Kidney capillary endothelial cell (primary cell): ENCODE data around the gene NKIRAS2.
"Not testable (repeated sequence)": the region's sequence is repeated elsewhere in the genome, so short reads cannot be mapped to it uniquely, and the experiment has no call there.

Experiments used
- DNase-seq: peaks from one replicate; pipeline ENCODE4 v3.0.0-alpha.2; 2018; ENCODE audit warnings: low spot score

The NKIRAS2 gene

DNA sequence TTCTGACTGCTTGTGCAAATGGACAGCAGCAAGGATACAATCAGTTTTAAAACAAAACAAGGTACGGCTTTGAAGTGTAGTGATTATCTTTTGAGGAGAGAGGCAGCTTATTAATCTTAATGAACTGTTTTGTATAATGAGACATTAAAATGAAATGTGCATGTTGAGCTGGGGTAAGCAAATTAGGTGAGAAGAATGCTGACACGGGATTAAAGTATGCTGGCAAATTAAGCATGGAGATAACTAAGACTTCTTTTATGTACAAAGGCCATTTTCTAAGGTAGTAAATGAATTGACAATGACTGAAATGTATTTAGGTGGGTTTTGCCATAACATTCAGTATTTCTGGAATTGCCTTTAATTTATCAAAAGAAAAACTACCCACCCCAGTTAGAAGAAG lies 21.4 kb upstream of the NKIRAS2 start:
- DNase-seq = no peak

DNA sequence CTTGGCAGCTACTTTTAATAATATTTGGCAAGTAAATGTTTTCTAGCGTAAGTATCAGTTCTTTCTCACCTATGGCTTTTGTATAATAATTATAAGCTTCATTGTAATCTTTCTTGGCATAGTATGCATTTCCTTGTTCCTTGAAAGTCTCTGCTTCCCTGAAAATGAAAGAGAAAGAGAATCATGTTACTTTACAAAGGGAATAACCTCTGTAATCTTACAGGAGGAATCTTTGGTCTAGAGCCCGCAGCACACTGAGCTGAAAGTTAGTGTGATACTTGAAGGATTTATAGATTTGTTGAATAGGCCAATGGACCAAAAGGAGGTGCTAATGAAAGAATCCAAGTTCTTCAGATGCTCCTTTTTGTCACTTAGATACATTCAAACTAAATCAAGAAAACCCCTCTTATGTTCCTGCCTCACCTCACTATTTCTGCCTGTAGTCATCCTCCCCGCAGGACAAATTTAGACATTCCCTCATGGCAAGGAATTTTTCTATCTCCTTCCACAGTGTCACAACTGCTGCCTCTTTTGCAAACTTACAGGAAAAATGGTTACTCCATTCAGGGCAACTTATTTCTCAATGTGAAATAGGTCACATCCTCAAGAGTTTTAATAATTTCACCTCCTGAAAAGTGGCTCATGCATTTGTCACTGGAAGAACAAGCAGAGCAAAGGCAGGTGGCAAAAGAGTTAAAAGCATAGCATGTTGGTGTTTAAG lies 19.3 kb upstream of the NKIRAS2 start:
- DNase-seq = no peak

DNA sequence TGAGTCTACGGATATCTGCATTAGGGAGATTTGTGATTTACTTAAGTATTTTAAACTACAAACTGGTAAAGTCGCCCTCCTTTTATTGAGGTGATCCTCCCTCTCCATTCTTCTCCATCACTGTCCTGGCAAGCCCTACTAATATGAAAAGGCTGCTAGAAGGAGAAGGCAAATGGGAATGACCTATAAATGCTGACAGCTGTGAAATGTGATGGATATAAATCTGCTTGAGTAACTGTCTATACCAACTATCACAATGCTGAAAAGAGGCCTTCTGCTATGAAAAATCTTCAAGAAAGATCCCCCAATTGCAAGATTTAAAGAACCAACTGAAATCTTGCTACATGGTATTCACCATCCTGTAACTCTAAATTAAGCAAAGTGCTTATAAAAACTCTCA lies 18.2 kb upstream of the NKIRAS2 start:
- no peak for DNase-seq

DNA sequence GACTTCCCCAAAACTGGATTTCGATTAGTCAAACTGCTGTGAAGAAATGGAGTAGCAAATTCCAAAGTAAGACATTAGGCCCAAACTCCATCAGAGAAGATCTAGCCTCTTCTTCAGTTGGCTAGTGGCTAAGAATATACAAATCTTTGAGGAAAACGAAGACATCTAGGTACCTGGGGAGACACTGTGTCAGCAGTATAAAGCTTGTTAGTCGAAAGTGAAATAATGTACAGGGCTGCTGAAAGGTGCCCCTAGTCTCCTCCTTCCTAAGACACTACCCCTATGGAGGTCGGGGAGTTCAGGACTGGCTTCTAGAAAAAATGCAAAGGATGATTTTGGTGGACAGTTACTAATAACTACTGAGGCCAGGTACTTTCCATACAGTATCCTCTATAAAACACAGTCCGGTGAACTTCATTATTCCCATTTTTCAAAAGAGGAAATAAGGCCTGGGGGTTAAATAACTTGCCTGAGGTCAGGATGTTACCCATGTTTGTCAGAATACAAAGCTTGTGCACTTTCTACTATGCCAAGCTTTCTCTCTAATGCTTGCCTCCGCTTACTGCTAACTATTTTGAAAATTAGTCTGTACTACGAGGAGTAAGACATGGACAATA lies 17.6 kb upstream of the NKIRAS2 start:
- DNase-seq = no peak

DNA sequence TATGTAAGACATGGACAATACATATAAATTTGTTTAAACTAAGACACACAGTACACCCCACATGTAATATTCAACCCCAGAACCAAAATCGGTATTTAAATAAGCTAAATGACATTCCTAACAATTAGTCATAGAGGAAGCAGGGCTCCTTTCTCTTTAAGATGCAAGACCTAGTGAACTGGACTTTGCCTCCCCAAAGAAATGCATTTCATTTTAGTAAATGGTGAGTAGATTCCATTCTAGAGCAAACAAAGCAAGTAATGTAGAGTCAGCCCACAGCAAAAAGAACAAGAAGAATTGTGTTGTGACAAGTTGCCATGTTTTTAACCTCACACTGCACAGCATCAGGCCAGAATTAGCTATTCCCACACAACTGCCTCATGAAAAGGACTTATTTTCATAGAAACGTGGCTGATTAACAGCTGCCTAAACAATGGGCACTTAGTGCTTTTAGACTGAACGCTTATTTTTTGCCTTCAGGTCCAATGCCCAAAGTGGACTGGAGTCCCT lies 17.0 kb upstream of the NKIRAS2 start:
- peak; percentile 17 for DNase-seq

DNA sequence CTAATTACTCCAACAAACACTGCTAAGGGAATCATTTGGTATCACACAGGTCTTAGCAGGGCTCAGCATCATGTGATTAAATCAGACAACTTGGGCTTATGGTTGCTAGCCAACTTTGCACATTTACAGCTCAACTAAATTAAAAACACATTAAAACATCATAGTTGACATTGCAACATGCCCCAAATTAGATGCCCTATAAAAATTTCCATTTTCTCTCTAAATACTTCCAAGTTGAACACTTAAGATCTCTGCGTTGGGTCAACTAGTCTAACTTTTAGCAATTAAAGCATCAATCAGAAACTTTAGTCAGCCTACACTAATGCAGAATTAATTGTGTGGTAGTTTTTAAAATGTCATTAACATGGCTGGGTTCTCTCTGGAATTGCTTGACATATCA lies 14.7 kb upstream of the NKIRAS2 start:
- no peak for DNase-seq

DNA sequence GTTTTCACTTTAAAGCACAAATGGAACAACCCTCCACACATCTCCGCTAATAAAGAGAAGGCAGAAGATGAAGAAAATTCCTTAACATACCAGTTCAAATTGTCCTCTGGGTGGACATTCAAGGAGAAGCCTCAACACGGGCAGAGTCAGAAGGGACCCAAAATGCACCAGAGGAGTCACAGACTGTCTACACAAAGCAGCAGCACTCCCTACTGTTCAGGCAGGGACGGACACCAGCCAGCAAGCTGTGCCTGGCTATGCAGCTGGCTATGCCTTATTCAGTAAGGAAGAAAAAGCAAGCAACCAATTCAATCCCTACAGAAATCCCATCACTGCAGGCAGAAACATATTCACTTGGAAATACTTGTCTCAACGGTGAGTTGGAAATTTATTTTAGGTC lies 10.7 kb upstream of the NKIRAS2 start:
- DNase-seq = no peak

DNA sequence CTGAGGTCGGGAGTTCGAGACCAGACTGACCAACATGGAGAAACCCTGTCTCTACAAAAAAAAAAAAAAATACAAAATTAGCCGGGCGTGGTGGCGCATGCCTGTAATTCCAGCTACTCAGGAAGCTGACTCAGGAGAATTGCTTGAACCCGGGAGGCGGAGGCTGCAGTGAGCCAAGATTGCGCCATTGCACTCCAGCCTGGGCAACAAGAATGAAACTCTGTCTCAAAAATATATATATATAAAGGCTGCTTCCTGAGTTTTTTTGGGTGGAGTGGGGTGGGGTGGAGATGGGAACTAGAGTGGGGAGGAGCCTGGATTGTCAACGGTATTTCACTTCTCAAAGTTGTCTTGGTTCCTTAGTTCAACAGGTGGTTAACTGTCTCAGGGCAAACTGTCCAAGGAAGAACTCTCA lies 9.6 kb upstream of the NKIRAS2 start:
- not testable (repeated sequence) for DNase-seq

DNA sequence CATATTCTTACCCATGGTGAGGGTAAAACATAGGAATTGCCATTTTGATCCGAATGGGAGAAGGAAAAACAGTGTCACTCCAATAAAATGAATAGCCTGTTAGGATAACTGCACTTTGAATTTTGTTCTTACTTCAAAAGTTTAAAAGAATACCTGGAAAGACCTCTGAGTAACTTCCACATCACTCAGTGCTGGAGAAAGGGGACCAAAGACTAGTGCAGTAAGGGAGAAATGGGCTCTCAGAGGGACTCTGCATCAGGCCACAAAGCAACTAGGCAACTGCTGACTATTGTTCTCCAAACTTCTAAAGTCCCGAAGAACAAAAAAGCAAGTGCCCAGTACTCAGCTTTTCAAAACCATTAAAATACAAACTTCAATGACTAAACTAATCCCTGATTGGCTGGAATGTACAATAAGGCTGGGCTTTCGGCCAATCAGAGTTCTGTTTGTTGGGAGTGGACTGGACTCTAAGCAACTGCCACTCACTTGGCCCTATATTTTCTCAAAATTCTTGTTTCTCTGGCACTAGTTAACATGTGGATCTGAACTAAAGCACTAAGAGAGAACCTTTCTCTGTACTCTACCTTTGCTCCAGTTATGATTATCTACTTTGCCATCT lies 8.9 kb upstream of the NKIRAS2 start:
- DNase-seq = peak; percentile 29

DNA sequence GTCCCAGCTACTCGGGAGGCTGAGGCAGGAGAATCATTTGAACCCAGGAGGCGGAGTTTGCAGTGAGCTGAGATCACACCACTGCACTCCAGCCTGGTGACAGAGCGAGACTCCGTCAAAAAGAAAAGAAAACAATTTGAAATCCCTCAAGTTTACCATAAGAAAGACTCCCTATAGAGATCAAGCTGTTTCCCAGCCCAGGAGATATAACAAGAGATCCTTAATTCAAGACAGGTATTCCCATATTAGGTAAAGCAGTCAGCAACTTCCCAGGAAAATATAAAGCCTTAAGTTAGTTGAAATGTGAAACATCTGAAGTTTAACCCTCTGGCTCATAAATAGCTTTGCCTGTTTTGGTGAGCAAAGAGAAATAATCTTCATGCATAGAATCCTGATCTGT lies 7.5 kb upstream of the NKIRAS2 start:
- DNase-seq = not testable (repeated sequence)

DNA sequence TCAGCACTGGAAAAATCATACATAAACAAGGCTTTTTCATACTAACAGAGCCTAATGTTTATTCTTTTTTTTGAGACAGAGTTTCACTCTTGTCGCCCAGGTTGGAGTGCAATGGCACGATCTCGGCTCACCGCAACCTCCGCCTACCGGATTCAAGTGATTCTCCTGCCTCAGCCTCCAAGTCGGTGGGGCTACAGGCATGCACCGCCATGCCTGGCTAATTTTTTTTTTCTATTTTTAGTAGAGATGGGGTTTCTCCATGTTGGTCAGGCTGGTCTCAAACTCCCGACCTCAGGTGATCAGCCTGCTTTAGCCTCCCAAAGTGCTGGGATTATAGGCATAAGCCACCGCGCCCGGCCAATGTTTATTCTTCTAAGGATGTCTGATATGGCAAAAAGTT lies 6.2 kb upstream of the NKIRAS2 start:
- not testable (repeated sequence) for DNase-seq

DNA sequence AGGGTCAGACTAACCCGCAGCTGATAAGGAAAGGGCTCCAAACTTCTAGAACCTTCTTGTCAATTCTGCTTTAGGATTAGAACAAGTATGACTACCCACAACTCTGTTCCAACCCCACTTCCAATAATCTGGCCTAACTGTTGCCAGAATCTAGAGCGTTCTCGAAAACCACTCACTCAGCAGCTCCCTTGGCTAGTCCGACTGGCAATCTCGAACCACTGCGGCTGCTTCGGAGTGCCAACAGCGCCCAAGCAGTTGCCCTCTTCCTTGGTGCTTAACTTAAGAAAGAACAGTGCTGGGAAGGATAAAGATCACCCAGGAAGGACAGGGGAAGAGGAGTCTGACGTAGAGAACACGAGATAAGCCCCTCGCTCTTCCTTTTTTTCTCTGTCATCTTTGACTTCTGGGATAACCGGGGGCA lies 3.5 kb upstream of the NKIRAS2 start:
- no peak for DNase-seq

DNA sequence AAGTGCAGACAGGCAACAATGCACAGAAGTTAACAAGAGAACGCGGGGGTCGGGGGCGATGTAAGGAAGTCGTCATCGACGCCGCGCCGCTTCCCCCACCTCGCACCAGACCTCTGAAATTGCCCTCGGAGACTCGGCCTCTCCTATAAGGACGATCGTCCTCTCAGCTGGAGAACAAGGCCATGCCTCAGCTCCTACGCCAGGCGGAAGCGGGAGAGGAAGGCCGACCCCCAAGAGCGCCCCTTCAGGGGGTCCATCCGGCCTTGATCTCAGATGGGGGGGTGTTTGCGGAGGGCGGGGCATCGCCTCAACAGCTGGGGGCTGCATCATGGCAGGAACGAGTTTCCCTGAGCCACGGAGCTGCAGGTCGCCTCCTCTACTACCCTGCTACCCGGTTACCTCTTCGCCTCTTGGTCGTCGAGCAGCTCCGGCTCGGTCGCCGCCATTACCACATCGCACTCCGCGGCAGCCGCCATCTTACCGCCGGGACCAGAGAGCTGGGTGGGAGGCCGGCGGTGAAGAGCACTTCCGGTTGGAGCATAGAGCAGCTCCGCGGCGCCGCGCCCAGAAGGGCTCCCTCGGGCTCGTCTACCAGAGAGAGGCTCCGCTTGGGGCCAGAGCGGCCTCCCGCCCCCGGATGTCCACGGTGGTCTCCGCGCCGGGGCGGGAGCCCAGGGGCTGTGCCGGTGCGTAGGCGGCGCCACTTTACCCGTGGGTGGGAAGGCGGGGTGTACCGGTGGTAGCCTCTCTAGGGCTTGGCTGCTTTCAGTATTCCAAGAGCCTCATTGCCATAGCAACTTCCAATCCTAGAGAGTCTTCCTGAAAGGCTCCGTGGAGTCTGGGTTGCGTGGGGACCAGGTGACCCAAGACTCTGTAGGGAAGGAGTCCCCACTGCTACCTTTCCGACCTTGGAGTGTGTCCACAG lies 2.7 kb upstream of the NKIRAS2 start, which contains the start of gene DNAJC7:
Gene DNAJC7 (minus strand): TSS at position 499 of the 925 bp plus-strand sequence. CDS start 23 bp downstream, at position 476.
- DNase-seq = peak; percentile 84

DNA sequence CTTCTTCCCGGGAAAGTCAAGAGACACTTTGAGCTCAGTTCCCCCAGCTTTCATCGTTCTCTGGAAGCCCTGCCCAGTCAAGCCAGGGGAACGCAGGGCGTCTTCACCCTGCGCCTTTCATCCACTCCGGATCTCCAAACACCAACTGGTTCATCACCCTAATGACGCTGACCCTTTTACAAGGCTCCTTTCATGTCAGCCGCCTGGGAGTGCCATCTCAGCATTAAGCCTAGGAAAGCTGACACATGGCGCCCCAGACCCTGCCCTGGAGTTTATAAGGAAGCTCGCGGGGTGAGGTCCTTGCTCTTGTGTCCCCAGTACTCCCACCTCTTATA lies 2.1 kb upstream of the NKIRAS2 start:
- peak; percentile 61 for DNase-seq

DNA sequence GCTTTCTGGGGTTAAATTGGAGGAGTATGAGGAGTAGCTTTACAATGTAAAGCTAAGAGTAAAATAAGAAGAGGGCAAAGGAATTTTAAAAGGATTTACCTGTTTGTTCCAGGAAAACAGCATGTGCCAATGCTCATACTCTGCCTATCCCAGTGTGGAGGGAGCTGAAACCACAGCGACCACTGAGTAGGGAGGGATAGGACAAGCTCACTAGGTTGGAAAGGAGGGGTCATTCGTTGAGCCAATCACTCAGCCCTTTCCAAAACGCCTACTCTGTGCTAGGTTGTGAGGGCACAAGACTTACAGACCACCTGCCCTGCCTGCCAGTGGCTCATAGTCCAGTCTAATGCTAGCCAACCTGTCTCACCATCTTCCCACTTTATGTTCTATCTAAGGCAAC lies 1.6 kb upstream of the NKIRAS2 start:
- DNase-seq = no peak

DNA sequence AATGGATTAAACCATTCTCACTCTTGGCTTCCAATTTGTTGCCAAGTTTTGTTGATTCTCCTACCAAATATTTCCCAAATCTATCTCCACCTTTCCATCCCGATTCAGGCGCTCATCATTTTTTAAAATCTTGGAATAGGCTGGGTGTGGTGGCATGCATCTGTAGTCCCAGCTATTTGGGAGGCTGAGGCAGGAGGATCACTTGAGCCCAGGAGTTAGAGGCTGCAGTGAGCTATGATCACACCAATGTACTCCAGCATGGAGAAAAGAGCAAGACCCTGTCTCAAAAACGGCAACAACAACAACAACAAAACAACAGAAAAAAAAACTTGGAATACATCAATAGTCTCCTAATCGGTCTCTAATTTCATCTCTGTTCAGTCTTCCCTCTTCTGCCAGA lies 902 bp upstream of the NKIRAS2 start:
- no peak for DNase-seq

DNA sequence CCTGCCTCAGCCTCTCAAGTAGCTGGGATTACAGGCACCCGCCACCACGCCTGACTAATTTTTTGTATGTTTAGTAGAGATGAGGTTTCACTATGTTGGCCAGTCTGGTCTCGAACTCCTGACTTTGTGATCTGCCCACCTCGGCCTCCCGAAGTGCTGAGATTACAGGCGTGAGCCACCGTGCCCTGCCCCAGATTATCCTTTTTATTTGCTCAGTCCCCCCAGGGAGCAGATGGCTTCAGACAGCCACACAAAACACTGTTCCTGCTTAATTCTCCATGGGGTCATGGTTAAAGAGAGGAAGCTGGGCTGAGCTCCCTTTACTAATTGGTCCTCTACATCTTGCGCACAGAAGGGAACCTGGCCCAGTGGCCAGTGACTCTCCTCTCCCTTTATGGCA lies 955 bp downstream of the NKIRAS2 start:
- not testable (repeated sequence) for DNase-seq

DNA sequence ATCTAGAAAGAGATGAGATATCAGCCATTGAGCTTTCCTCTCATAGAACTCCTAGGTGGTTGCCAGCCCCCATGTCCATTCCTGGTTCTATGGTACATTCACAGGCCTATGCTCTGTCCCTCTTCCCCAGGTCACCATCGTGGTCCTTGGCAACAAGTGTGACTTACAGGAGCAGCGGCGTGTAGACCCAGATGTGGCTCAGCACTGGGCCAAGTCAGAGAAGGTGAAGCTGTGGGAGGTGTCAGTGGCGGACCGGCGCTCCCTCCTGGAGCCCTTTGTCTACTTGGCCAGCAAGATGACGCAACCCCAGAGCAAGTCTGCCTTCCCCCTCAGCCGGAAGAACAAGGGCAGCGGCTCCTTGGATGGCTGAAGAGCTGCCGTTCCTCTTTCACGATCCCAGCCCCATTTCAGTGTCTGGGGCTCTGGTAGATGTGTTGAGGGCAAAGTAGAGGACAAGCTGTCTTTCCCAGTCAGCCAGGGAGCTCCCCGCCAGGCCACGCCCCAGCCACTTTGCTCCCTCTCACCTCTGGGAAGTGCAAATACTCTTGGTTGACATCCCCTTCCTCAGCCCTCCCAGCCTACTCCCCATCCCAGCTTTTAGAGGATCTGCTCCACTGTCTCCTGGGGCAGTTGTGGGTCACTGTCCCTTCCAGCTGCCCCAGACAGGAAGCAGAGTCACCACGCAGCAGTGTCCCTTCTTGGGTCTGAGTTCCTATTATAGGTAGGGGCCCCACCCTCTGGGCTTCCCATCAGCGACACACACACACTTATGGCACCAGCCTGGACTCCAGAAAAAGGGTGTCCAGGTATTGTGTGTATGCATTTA lies 3.8 kb downstream of the NKIRAS2 start:
- peak; percentile 38 for DNase-seq

DNA sequence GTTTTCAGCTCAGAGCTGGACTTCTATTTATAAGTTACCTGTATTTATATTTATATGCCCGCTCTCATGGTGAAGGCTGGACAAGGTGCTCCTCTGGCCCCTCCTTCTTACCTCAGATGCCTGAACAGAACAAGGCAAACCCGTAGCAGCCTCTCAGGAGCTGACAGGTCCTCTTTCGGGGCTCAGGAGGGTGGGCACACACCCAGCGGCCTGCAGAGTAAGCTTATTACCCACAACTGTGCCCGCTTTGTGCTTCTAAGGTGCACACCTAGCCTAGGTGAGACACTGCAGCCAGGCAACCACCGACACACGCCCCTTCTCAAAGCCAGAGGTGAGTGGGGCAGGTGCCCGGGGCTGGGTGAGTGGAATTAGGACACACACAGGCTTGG lies 5.3 kb downstream of the NKIRAS2 start:
- no peak for DNase-seq

DNA sequence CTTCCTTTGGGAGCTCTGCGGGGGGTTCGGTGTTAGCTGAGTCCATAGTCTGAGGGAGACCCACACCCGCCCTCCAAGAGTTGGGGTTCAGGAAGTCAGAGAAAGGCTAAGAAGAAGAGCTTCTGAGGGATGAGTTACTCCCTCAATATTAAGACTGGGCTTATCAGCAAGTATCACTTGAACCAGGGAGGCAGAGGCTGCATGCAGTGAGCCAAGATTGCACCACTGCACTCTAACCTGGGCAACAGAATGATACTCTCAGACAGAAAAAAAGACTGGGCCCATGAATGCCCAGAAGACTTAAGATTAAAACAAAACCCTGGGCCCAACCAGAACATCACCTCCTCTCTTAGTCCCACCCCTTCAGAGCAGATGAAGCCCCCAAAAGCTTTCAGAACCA lies 6.0 kb downstream of the NKIRAS2 start:
- DNase-seq = no peak

DNA sequence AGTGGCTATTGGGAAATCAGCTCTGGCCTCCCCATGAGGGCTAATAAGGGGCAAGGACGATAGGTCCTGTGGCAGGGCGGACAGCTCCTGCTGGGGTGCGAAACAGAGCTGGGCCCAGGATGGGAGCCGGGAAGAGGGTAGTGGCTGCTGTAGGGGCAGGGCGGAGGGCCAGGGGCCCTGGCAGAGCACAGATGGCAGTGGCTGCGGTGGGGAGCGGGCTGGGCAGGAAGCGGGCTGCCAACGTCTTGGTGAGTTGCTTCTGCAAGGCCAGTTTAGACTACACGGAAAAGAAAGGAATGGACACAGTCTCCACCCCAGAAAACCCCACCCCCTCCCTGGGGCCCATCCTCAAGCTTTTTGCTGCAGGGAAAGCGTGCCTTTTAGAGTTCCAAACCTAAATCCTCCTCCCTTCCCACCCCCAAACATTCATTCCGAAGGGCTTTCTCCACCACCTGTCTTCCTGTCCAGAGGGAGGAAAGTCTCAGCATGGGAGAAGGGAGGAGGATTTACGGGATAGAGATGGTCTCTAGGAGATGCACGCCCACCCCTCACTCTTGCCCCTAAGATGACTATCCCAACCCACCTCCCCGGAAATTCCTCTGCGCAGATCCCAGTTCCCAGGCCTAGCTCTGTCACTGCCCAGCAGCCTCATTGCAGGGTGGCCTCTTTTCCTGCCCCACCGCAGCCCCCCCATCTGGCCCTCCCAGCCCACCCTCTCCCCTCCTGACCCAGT lies 7.1 kb downstream of the NKIRAS2 start:
- no peak for DNase-seq
